ENCODE measurements around the gene DNAJC27.

GRCh38 chr2:24957221-24957620 is 14.5 kb downstream of the DNAJC27 start:
- TF ChIP-seq POLR2A (IDR thresholded peaks at IDR 0.05; ENCODE audit: low read depth, low read length), result no peak
- TF ChIP-seq POLR2AphosphoS5 (IDR thresholded peaks at IDR 0.05; ENCODE audit: low read depth, low read length), result no peak
- TF ChIP-seq TAF1 (IDR thresholded peaks at IDR 0.05; ENCODE audit: borderline replicate concordance, low read depth, low read length), result no peak
